ENCODE data around the gene TTLL11.

TTLL11 gene

GRCh38 chr9:121780177-121781040 is 312.7 kb downstream of the TTLL11 start:
- DNase-seq, result no peak

- peak in 1 of 2 donors; percentile 10 for DNase-seq
Observed at GRCh38 chr9:121779381-121780117, 313.6 kb downstream of the TTLL11 start.

- no peak for DNase-seq
Observed at GRCh38 chr9:121778252-121779225, 314.6 kb downstream of the TTLL11 start.

GRCh38 chr9:121776739-121777637 is 316.1 kb downstream of the TTLL11 start:
- DNase-seq, result no peak

GRCh38 chr9:121776001-121776738 is 316.9 kb downstream of the TTLL11 start:
- DNase-seq, result no peak

GRCh38 chr9:121774715-121775613 is 318.1 kb downstream of the TTLL11 start:
- no peak for DNase-seq

GRCh38 chr9:121773954-121774714 is 319.0 kb downstream of the TTLL11 start:
- no peak for DNase-seq

- DNase-seq, result no peak
Observed at GRCh38 chr9:121773286-121773953, 319.7 kb downstream of the TTLL11 start.

GRCh38 chr9:121772600-121773285 is 320.4 kb downstream of the TTLL11 start:
- no peak for DNase-seq

Measured in CD4-positive, alpha-beta T cell treated with Interleukin-4 for 1 hour (primary cell).